A549 (cell line): ENCODE results near the gene PFN3. TPM values are rescaled to one million over a fixed set of nuclear protein-coding genes. Genes with fewer than 3 reads are reported as not detected.

Source experiments
- ATAC-seq, 2 experiments: fragments of 200-7000 bp in 1 of 2; fragments of >200 bp in 1 of 2; cut with Nextera tagmentation in 1 of 2; cut with Tn5 transposase in 1 of 2; 3 replicates each; pipeline versions ENCODE4 v1.8.0 to v1.9.1; 2018 to 2020; ENCODE audit warnings: mild to moderate bottlenecking in 1 of 2, moderate library complexity in 1 of 2
- CTCF ChIA-PET: fragments of 300-600 bp; sonication (Branson Sonifier 250); formaldehyde crosslinking; extraction: SDS; loops from one replicate; lab custom pipeline; 2021; ENCODE audit warnings: antibody characterized with exemption, inconsistent platforms; lab: Yijun Ruan, JAX
- POLR2A ChIA-PET: fragments of 350-600 bp; formaldehyde crosslinking; extraction: SDS; loops from one replicate; lab custom pipeline; 2021; ENCODE audit warnings: antibody characterized with exemption, inconsistent platforms; lab: Yijun Ruan, JAX
- DNase-seq, 2 experiments: peaks; one replicate each; pipeline versions ENCODE4 v3.0.0 to v3.0.0-alpha.2; 2011 to 2016; ENCODE audit warnings: low read depth in 1 of 2, low spot score in 1 of 2
- FAIRE-seq: peaks from 2 replicates; lab custom pipeline; 2011; peaks lifted over from hg19 to GRCh38; lab: Jason Lieb, UNC
- H3K27ac ChIP-seq, 2 experiments: fragments of >200 bp; sonication (Bioruptor Twin); formaldehyde crosslinking; 3 replicates each; pipeline ENCODE4 v1.5.1; 2016 to 2017
- H3K4me1 ChIP-seq: fragments of >200 bp; sonication (Bioruptor Twin); formaldehyde crosslinking; 3 replicates; pipeline ENCODE4 v1.6.1; 2016
- H3K4me2 ChIP-seq: fragments of >200 bp; sonication (Bioruptor Twin); formaldehyde crosslinking; 3 replicates; pipeline ENCODE4 v1.6.1; 2016
- H3K4me3 ChIP-seq: fragments of >200 bp; sonication (Bioruptor Twin); formaldehyde crosslinking; 3 replicates; pipeline ENCODE4 v1.5.1; 2016
- H3K9me3 ChIP-seq: fragments of >200 bp; sonication (Bioruptor Twin); formaldehyde crosslinking; 3 replicates; pipeline ENCODE4 v1.6.1; 2016
- CBX2 ChIP-seq: fragments of 200-600 bp; sonication (generic); IDR thresholded peaks from 2 replicates; pipeline ENCODE4 v1.6.1; 2016; ENCODE audit warnings: low read depth, mild to moderate bottlenecking, borderline replicate concordance
- EP300 ChIP-seq, 2 experiments: fragments of >200 bp; sonication (Bioruptor Twin); formaldehyde crosslinking; IDR thresholded peaks; 2 replicates in 1 of 2; 3 replicates in 1 of 2; pipeline ENCODE4 v1.6.1; 2016 to 2017
- FOXS1 ChIP-seq: fragments of 250-450 bp; sonication (Bioruptor Pico); IDR thresholded peaks from 2 replicates; pipeline ENCODE4 v1.5.0; 2020; ENCODE audit warnings: mild to moderate bottlenecking, moderate library complexity
- HDAC2 ChIP-seq: fragments of 200-600 bp; sonication (generic); IDR thresholded peaks from 2 replicates; pipeline ENCODE4 v1.6.1; 2016
- HOXB13 ChIP-seq: fragments of 250-450 bp; sonication (Bioruptor Pico); IDR thresholded peaks from 2 replicates; pipeline ENCODE4 v1.5.0; 2020; ENCODE audit warnings: low read depth, mild to moderate bottlenecking, moderate library complexity
- KDM5A ChIP-seq: fragments of 200-600 bp; sonication (generic); IDR thresholded peaks from 2 replicates; pipeline ENCODE4 v1.6.1; 2016; ENCODE audit warnings: antibody characterized with exemption, mild to moderate bottlenecking
- MAFK ChIP-seq: fragments of 450-650 bp; IDR thresholded peaks from 2 replicates; pipeline ENCODE4 v1.6.1; 2014; ENCODE audit not compliant: partially characterized antibody
- NPAS2 ChIP-seq: fragments of 250-450 bp; sonication (Bioruptor Pico); IDR thresholded peaks from 2 replicates; pipeline ENCODE4 v1.8.0; 2022; ENCODE audit warnings: mild to moderate bottlenecking, moderate library complexity, borderline replicate concordance
- RARB ChIP-seq: fragments of 250-450 bp; sonication (Bioruptor Pico); IDR thresholded peaks from 2 replicates; pipeline ENCODE4 v1.8.0; 2021; ENCODE audit warnings: mild to moderate bottlenecking, moderate library complexity
- SMC3 ChIP-seq: fragments of >200 bp; sonication (Bioruptor Twin); formaldehyde crosslinking; IDR thresholded peaks from 3 replicates; pipeline ENCODE4 v1.6.1; 2018; ENCODE audit warnings: inconsistent platforms
- ZNF302 ChIP-seq: fragments of 250-450 bp; sonication (Bioruptor Pico); IDR thresholded peaks from 2 replicates; pipeline ENCODE4 v1.9.0; 2021; ENCODE audit warnings: inconsistent platforms, mild to moderate bottlenecking, moderate library complexity
- WGBS: methylation state at CpG from one replicate; pipeline ENCODE4 v1.1.6; 2017; ENCODE audit errors: missing lambda C conversion rate; 5-methylcytosine and 5-hydroxymethylcytosine counted together
- polyA plus RNA-seq, 4 experiments: library from polyadenylated mRNA; depleted of rRNA in 3 of 4; stranded (reverse); fragments of >200 nt; fragmentation: RNase III in 1 of 4; extraction: RNeasy Plus Mini Kit Qiagen cat#74134 plus additional on column Dnase treatment in 1 of 4; gene quantifications; 2 replicates in 3 of 4; 3 replicates in 1 of 4; pipeline ENCODE4 v1.2.3, GENCODE V29; 2011 to 2017
- TF ChIP-seq, protein P1 (sequence below): IDR thresholded peaks from 2 replicates; pipeline ENCODE4 v1.6.1; 2012
- TF ChIP-seq, protein P2 (sequence below): IDR thresholded peaks from 2 replicates; pipeline ENCODE4 v1.6.1; 2012
- TF ChIP-seq, protein P3 (sequence below): fragments of 150-350 bp; IDR thresholded peaks from 2 replicates; pipeline ENCODE4 v1.6.1; 2014; ENCODE audit warnings: low read depth, mild to moderate bottlenecking, low read length
- TF ChIP-seq, protein P4 (sequence below): fragments of 200-600 bp; sonication (generic); IDR thresholded peaks from 2 replicates; pipeline ENCODE4 v1.6.1; 2016; ENCODE audit warnings: antibody characterized with exemption, mild to moderate bottlenecking, moderate library complexity
- TF ChIP-seq, protein P5 (sequence below): fragments of >200 bp; sonication (Bioruptor Twin); formaldehyde crosslinking; IDR thresholded peaks from 3 replicates; pipeline ENCODE4 v1.6.1; 2016
- TF ChIP-seq, protein P6 (sequence below): IDR thresholded peaks from 2 replicates; pipeline ENCODE4 v1.6.1; 2012; ENCODE audit warnings: low read depth, borderline replicate concordance
- TF ChIP-seq, protein P7 (sequence below): fragments of >200 bp; sonication (Bioruptor Twin); formaldehyde crosslinking; IDR thresholded peaks from 3 replicates; pipeline ENCODE4 v1.5.1; 2016

PFN3 gene
- polyA plus RNA-seq, 2 of the 4 experiments (the other 2 are of a cell fraction): not detected

DNA sequence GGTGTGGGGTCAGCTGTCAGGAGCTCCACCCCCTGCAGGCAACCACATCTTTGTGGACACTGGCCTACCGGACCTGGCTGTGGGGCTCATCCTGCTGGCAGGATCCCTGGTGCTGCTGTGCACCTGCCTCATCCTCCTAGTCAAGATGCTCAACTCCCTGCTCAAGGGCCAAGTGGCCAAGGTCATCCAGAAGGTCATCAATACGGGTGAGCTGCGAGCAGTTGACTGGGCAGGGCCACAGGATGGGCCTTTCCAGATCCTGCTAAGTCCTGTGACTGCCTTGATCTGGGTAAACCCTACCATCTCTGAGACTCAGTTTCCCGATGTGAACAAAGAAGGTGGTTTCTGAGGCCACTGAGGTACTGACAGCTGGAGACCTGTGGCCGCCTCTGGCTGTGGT is 6.5 kb downstream of the PFN3 start:
- no peak overlapping the region for H3K4me3 ChIP-seq
- POLR2A ChIA-PET: interaction anchor here (0.6 kb wide), 1 partner anchor 21 kb away, joined by 3 read pairs; no protein-coding TSS in a partner anchor
- no peaks in the 10 kb centered on the region for H3K9me3 ChIP-seq
- CTCF ChIA-PET: interaction anchor here (1.3 to 43.1 kb wide), 5 partner anchors 4 to 280 kb away, joined by 3 to 1107 read pairs (median 359); partner anchors contain the start of genes F12, PFN3, PRR7 and SLC34A1
- TF ChIP-seq, protein P1, sequence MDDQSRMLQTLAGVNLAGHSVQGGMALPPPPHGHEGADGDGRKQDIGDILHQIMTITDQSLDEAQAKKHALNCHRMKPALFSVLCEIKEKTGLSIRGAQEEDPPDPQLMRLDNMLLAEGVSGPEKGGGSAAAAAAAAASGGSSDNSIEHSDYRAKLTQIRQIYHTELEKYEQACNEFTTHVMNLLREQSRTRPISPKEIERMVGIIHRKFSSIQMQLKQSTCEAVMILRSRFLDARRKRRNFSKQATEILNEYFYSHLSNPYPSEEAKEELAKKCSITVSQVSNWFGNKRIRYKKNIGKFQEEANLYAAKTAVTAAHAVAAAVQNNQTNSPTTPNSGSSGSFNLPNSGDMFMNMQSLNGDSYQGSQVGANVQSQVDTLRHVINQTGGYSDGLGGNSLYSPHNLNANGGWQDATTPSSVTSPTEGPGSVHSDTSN: no peak
- TF ChIP-seq MAFK (no peak), HOXB13 (no peak), RARB (CRISPR knock-in tag) (no peak), HDAC2 (no peak), FOXS1 (CRISPR knock-in tag) (no peak), NPAS2 (no peak), EP300 (IDR thresholded peaks at IDR 0.05) (no peak), ZNF302 (CRISPR knock-in tag) (no peak), SMC3 (no peak), CBX2 (no peak), KDM5A (no peak)
- TF ChIP-seq, protein P2, sequence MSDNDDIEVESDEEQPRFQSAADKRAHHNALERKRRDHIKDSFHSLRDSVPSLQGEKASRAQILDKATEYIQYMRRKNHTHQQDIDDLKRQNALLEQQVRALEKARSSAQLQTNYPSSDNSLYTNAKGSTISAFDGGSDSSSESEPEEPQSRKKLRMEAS: no peak
- TF ChIP-seq, protein P3, sequence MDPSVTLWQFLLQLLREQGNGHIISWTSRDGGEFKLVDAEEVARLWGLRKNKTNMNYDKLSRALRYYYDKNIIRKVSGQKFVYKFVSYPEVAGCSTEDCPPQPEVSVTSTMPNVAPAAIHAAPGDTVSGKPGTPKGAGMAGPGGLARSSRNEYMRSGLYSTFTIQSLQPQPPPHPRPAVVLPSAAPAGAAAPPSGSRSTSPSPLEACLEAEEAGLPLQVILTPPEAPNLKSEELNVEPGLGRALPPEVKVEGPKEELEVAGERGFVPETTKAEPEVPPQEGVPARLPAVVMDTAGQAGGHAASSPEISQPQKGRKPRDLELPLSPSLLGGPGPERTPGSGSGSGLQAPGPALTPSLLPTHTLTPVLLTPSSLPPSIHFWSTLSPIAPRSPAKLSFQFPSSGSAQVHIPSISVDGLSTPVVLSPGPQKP: no peak
- TF ChIP-seq, protein P4, sequence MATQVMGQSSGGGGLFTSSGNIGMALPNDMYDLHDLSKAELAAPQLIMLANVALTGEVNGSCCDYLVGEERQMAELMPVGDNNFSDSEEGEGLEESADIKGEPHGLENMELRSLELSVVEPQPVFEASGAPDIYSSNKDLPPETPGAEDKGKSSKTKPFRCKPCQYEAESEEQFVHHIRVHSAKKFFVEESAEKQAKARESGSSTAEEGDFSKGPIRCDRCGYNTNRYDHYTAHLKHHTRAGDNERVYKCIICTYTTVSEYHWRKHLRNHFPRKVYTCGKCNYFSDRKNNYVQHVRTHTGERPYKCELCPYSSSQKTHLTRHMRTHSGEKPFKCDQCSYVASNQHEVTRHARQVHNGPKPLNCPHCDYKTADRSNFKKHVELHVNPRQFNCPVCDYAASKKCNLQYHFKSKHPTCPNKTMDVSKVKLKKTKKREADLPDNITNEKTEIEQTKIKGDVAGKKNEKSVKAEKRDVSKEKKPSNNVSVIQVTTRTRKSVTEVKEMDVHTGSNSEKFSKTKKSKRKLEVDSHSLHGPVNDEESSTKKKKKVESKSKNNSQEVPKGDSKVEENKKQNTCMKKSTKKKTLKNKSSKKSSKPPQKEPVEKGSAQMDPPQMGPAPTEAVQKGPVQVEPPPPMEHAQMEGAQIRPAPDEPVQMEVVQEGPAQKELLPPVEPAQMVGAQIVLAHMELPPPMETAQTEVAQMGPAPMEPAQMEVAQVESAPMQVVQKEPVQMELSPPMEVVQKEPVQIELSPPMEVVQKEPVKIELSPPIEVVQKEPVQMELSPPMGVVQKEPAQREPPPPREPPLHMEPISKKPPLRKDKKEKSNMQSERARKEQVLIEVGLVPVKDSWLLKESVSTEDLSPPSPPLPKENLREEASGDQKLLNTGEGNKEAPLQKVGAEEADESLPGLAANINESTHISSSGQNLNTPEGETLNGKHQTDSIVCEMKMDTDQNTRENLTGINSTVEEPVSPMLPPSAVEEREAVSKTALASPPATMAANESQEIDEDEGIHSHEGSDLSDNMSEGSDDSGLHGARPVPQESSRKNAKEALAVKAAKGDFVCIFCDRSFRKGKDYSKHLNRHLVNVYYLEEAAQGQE: no peak
- TF ChIP-seq, protein P5, sequence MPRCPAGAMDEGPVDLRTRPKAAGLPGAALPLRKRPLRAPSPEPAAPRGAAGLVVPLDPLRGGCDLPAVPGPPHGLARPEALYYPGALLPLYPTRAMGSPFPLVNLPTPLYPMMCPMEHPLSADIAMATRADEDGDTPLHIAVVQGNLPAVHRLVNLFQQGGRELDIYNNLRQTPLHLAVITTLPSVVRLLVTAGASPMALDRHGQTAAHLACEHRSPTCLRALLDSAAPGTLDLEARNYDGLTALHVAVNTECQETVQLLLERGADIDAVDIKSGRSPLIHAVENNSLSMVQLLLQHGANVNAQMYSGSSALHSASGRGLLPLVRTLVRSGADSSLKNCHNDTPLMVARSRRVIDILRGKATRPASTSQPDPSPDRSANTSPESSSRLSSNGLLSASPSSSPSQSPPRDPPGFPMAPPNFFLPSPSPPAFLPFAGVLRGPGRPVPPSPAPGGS: no peak
- TF ChIP-seq, protein P6, sequence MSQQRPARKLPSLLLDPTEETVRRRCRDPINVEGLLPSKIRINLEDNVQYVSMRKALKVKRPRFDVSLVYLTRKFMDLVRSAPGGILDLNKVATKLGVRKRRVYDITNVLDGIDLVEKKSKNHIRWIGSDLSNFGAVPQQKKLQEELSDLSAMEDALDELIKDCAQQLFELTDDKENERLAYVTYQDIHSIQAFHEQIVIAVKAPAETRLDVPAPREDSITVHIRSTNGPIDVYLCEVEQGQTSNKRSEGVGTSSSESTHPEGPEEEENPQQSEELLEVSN: no peak
- TF ChIP-seq, protein P7, sequence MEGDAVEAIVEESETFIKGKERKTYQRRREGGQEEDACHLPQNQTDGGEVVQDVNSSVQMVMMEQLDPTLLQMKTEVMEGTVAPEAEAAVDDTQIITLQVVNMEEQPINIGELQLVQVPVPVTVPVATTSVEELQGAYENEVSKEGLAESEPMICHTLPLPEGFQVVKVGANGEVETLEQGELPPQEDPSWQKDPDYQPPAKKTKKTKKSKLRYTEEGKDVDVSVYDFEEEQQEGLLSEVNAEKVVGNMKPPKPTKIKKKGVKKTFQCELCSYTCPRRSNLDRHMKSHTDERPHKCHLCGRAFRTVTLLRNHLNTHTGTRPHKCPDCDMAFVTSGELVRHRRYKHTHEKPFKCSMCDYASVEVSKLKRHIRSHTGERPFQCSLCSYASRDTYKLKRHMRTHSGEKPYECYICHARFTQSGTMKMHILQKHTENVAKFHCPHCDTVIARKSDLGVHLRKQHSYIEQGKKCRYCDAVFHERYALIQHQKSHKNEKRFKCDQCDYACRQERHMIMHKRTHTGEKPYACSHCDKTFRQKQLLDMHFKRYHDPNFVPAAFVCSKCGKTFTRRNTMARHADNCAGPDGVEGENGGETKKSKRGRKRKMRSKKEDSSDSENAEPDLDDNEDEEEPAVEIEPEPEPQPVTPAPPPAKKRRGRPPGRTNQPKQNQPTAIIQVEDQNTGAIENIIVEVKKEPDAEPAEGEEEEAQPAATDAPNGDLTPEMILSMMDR: no peak
- TF ChIP-seq, all 56 proteins: peak for 0
- DNase-seq: no peak
- Histone ChIP-seq H3K27ac (no peak overlapping the region), H3K4me1 (peaks cover 14% of the 10 kb centered on the region), H3K4me2 (no peak overlapping the region)
- no peak for ATAC-seq
- no peak for FAIRE-seq
- 49% methylated on average over 5 of the region's 5 CpGs for WGBS
